Medulla oblongata (tissue), 1 donor: ENCODE results near the gene SRM.

Experiments
- DNase-seq: peaks from one replicate; pipeline ENCODE4 v3.0.0-alpha.2; 2015; ENCODE audit errors: extremely low spot score

SRM gene

DNA sequence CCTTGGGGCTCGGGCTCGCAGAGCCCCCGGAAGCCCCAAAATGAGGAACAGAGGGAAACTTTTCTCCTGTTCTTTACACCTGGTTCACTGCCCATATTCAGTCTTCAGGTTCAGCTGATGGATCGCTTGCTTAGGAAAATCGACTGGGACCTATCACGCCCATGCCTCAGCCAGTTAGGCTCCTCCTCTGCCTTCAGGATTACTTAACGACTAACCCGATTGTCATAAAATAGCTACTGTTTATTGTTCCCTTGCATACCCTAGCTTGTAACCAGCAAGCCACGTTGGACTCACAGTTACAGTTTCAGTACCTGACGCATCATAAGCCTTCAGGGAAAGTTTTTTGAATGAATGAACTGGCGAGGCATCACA is 46.7 kb downstream of the SRM start:
- DNase-seq: peak; percentile 6

- peak; percentile 93 for DNase-seq
Measured at GRCh38 chr1:11012260-11013159, 47.3 kb downstream of the SRM start, which contains the start of gene TARDBP. TSS of gene TARDBP (plus strand) at chr1:11012654. CDS start at chr1:11013728, 1,074 bp downstream.
